Measurements from ENCODE around the gene SCAMP3.
"Not testable (repeated sequence)": the region's sequence is repeated elsewhere in the genome, so short reads cannot be mapped to it uniquely, and the experiment has no call there.

Gene SCAMP3

DNA sequence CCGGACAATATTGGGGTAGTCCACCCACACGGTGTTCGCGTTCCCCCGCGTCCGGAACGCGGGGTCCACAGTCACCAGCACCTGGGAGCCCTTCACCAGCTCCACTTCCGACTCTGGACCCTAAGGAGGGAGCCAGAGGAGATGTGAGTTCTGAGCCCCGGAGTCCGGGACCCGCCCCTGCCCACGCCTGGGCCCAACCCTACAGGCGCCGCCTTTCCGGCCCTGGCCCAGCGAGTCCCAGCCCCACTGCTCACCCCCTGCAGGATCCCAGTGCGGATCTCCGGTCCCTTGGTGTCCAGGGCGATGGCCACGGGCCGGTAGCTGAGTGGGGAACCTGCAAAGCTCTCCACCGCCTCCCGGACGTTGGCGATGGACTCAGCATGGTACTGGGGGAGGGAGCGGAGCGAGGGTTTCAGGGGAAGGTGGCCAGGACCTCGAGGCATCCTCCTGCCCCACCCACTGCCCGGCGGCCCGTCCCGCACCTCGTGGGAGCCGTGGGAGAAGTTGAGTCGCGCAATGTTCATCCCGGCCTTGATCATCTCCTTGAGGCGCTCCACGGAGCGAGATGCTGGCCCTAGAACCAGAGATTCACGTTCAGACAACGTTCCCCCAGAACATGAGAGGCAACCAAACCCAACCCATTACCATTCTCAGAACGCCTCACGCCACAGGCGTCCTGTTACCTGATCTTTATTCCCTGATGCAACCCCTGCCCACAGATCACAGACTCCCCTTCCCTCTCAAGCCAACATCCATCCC is 33.2 kb upstream of the SCAMP3 start:
- Mint-ChIP-seq H3K4me3 (no peak overlapping the region), H3K27me3 (peaks cover 82% of the 10 kb centered on the region), H3K4me1 (peaks cover 13% of the 10 kb centered on the region), H3K9me3 (no peaks in the 10 kb centered on the region), H3K27ac (no peak overlapping the region), H3K36me3 (no peaks in the 10 kb centered on the region)
- DNase-seq, result no peak
- CTCF ChIA-PET, result no interaction called here

DNA sequence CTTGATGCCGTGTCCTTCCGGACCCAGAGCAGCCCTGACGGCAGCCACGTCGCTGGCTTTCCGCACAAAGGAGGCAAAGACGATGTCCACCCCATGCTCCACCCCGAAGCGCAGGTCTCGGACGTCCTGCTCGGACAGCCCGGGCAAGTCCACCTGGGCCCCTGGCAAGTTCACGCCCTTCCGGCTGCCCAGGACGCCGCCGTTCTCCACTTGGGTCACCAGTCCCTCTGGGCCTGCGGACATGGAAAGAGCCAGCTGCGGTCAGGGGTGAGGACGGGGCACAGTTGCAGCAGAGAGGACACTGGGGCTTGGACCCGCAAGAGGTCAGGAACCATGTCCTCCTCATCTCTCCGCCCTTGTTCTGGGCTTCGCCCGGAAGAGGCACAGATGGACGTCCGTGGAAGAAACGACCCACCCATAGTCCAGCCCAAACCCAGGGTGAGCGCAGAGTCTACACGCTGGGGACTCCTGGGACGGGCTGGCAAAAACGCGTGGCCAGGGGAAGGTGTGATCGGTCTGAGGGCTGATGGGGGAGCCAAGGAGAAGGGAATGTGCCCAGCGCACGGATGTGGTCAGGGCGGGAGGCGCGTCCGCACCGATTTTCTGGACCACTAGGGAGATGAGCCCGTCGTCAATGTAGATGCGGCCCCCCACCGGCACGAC is 32.5 kb upstream of the SCAMP3 start:
- Mint-ChIP-seq H3K27me3 (peaks cover 87% of the 10 kb centered on the region), H3K36me3 (no peaks in the 10 kb centered on the region), H3K27ac (no peak overlapping the region), H3K4me3 (no peak overlapping the region), H3K9me3 (no peaks in the 10 kb centered on the region), H3K4me1 (peaks cover 13% of the 10 kb centered on the region)
- DNase-seq, result no peak
- CTCF ChIA-PET, result no interaction called here

DNA sequence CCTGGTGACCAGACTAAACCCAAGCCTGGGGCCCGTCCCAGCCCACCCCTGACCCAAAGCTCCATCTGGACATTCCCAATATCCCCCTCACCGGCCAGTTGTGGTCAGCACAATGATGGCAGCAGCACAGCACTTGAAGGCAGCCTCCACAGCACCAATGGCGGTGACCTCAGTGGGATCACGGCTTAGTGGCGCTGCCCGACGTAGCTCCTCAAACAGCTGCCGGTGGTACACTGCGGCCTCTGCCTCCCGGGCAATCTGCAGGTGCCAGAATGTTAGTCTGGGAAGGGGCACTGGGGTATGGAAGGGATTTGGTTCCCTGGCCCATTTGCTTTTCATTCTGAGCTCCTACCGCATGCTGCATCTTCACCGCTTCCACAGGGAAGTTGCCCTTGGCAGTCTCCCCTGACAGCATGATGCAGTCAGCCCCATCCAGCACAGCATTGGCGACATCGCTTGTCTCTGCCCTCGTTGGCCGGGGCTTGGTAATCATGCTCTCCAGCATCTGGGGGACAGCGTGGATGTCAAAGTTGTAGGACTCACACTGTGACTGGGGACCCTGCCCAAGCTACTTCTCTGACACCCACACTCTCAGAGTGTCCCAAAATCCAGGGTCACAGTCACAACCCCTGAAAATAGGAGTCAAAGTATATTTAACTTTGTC is 31.1 kb upstream of the SCAMP3 start:
- Mint-ChIP-seq H3K27me3 (peaks cover 83% of the 10 kb centered on the region), H3K36me3 (no peaks in the 10 kb centered on the region), H3K9me3 (no peaks in the 10 kb centered on the region), H3K27ac (no peak overlapping the region), H3K4me1 (peaks cover 13% of the 10 kb centered on the region), H3K4me3 (no peak overlapping the region)
- no peak for DNase-seq
- CTCF ChIA-PET, result interaction anchor here (1.0 to 1.1 kb wide), 2 partner anchors 11 to 15 kb away, joined by 3 read pairs; partner anchors contain the start of gene FDPS

DNA sequence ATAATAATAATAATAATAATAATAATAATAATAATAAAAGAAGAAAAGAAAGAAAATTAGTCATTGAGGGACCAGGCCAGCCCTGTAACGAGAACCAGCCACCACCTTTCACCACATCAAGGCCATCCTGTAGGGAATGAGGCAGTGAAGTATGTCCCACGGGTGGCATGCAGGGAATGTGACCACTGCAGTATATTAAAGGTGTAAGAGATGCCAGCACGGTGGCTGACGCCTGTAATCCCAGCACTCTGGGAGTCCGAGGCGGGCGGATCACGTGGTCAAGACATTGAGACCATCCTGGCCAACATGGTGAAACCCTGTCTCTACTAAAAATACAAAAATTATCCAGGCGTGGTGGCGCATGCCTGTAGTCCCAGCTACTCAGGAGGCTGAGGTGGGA is 28.8 kb upstream of the SCAMP3 start:
- H3K9me3 Mint-ChIP-seq, H3K4me3 Mint-ChIP-seq, DNase-seq, H3K27ac Mint-ChIP-seq, CTCF ChIA-PET, H3K36me3 Mint-ChIP-seq: not testable (repeated sequence)
- Mint-ChIP-seq H3K4me1 (peaks cover 10% of the 10 kb centered on the region), H3K27me3 (peaks cover 61% of the 10 kb centered on the region)

DNA sequence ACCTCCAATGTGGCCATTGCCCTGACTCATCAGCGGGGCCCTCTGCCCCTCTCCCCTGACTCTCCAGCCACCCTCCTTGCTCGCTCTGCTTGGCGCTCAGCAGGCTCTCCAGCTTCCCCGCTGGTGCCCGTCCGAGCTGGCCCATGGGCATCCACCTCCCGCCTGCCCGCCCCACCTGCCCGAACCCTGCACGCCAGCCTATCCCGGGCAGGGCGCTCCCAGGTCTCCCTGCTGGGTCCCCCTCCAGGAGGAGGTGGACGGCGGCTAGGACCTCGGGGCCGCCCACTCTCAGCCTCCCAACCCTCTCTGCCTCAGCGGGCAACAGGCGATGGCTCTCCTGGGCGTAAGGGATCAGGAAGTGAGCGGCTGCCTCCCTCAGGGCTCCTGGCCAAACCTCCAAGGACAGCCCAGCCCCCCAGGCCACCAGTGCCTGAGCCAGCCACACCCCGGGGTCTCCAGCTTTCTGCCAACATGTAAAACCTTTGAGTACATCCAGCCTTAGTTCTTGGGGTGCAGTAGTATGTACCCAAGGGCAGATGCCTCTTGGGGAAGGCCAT is 25.9 kb upstream of the SCAMP3 start:
- H3K27me3 Mint-ChIP-seq, result peaks cover 32% of the 10 kb centered on the region
- H3K36me3 Mint-ChIP-seq, result no peaks in the 10 kb centered on the region
- H3K4me1 Mint-ChIP-seq, result no peaks in the 10 kb centered on the region
- no peak overlapping the region for H3K4me3 Mint-ChIP-seq
- no peak overlapping the region for H3K27ac Mint-ChIP-seq
- CTCF ChIA-PET, result no interaction called here
- DNase-seq, result no peak
- H3K9me3 Mint-ChIP-seq, result no peaks in the 10 kb centered on the region

DNA sequence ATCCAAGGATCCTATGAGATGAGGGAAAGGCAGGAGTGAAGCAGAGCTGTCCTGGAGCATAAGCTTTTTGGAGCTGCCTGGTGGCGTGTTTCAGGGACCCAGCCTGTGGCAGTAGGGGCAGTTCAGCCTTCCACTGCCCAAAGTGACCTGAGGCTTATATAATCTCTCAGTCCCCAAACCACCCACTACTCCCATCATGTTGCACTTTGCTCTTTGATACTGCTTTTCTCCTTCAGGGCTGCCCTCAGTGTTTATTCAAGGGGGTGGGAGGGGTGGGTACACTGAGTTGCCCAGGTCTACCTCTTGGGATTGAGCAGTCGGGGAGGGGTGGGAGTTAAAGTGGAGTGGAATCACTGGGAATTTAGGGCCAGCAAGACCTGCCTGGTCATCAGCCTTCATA is 24.4 kb upstream of the SCAMP3 start:
- Mint-ChIP-seq H3K4me1 (no peaks in the 10 kb centered on the region), H3K27ac (no peak overlapping the region), H3K36me3 (no peaks in the 10 kb centered on the region), H3K9me3 (no peaks in the 10 kb centered on the region), H3K4me3 (no peak overlapping the region), H3K27me3 (peaks cover 17% of the 10 kb centered on the region)
- CTCF ChIA-PET, result interaction anchor here (0.6 kb wide), 1 partner anchor 336 kb away, joined by 3 read pairs; no protein-coding TSS in a partner anchor
- DNase-seq, result no peak

DNA sequence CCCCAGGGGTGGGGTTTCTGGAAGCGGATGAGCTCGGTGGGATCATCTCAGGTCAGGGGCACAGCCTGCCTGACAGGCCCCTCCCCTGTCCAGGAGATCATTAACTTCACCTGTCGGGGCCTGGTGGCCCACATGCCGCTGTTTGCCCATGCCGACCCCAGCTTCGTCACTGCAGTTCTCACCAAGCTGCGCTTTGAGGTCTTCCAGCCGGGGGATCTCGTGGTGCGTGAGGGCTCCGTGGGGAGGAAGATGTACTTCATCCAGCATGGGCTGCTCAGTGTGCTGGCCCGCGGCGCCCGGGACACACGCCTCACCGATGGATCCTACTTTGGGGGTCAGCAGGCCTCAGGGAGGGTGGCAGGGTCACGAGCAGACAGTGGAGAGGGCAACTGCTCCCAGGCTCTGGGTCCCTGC is 23.5 kb upstream of the SCAMP3 start:
- H3K27me3 Mint-ChIP-seq, result peaks cover 12% of the 10 kb centered on the region
- no peak overlapping the region for H3K4me3 Mint-ChIP-seq
- CTCF ChIA-PET, result no interaction called here
- H3K9me3 Mint-ChIP-seq, result no peaks in the 10 kb centered on the region
- H3K27ac Mint-ChIP-seq, result no peak overlapping the region
- no peaks in the 10 kb centered on the region for H3K36me3 Mint-ChIP-seq
- DNase-seq, result no peak
- H3K4me1 Mint-ChIP-seq, result no peaks in the 10 kb centered on the region

DNA sequence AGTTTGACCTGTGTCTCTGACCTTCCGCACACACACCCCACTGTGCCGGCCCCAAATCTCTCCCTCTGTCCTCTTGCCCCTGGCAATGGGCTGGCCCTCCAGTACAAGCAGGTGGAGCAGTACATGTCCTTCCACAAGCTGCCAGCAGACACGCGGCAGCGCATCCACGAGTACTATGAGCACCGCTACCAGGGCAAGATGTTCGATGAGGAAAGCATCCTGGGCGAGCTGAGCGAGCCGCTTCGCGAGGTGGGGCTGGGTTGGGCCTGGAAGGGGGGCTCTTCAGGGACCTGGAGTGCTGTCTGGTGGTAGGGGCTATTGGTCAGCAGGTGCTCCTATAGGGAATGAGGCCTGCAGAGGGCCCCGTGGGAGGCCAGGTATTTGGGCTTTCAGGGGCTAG is 22.9 kb upstream of the SCAMP3 start:
- no peaks in the 10 kb centered on the region for H3K36me3 Mint-ChIP-seq
- H3K27ac Mint-ChIP-seq, result no peak overlapping the region
- H3K27me3 Mint-ChIP-seq, result peaks cover 6% of the 10 kb centered on the region
- no peaks in the 10 kb centered on the region for H3K4me1 Mint-ChIP-seq
- no peaks in the 10 kb centered on the region for H3K9me3 Mint-ChIP-seq
- no peak overlapping the region for H3K4me3 Mint-ChIP-seq
- DNase-seq, result no peak
- CTCF ChIA-PET, result no interaction called here

DNA sequence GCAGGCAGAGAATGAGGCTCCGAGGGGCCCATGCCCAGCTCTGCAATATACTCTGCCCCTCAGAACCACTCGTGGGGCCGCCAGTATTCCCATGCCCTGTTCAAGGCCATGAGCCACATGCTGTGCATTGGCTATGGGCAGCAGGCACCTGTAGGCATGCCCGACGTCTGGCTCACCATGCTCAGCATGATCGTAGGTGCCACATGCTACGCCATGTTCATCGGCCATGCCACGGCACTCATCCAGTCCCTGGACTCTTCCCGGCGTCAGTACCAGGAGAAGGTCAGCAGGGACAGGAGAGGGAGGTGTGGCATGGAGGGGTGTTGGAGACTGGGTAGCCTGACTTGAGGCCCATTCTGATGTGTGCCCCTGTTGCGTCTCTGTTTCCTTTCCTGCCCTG is 22.3 kb upstream of the SCAMP3 start:
- Mint-ChIP-seq H3K4me3 (no peak overlapping the region), H3K4me1 (peaks cover 1% of the 10 kb centered on the region), H3K27ac (no peak overlapping the region), H3K36me3 (no peaks in the 10 kb centered on the region), H3K27me3 (peaks cover 4% of the 10 kb centered on the region), H3K9me3 (no peaks in the 10 kb centered on the region)
- CTCF ChIA-PET, result no interaction called here
- no peak for DNase-seq

DNA sequence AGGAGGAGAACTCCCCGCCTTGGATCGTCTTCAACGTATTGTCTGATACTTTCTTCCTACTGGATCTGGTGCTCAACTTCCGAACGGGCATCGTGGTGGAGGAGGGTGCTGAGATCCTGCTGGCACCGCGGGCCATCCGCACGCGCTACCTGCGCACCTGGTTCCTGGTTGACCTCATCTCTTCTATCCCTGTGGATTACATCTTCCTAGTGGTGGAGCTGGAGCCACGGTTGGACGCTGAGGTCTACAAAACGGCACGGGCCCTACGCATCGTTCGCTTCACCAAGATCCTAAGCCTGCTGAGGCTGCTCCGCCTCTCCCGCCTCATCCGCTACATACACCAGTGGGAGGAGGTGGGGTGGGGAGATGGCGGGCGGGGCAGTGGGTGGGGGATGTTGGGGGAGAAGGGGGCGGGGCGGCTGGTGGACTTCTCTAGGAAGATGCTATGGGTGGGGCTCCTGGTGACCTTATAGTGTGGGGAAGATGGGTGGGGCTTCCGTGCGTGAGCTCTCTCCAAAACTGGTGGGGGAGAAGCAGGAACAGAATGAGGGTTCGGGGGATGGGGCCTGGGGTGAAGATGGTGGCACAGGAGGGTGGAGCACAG is 20.4 kb upstream of the SCAMP3 start:
- CTCF ChIA-PET, result interaction anchor here (1.3 to 4.9 kb wide), 2 partner anchors 10 to 31 kb away, joined by 3 to 26 read pairs; no protein-coding TSS in a partner anchor
- Mint-ChIP-seq H3K4me3 (no peak overlapping the region), H3K27me3 (peaks cover 20% of the 10 kb centered on the region)

DNA sequence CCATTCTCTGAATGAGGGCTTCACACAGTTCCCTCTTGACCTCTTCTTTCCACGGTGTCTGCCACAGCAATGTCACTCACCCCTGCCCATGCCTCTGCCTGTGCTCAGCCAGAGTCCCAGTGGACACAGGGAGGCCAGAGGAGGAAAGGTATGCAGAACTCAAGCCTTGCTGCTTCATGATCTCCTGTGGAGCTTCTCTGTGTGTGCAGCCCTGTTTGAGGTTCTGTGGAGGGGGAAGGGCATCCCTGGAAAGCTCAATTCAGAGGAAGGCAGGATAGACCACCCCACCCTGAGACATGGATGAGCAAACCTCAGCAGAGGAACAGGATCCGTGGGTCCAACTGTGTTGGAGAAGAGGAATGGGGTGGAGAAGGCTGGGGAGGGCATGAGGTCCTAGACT is 17.1 kb upstream of the SCAMP3 start:
- DNase-seq, result no peak
- peaks cover 26% of the 10 kb centered on the region for H3K27me3 Mint-ChIP-seq
- H3K27ac Mint-ChIP-seq, result no peak overlapping the region
- no peaks in the 10 kb centered on the region for H3K36me3 Mint-ChIP-seq
- H3K9me3 Mint-ChIP-seq, result no peaks in the 10 kb centered on the region
- CTCF ChIA-PET, result interaction anchor here (1.3 to 4.9 kb wide), 2 partner anchors 28 to 43 kb away, joined by 3 to 26 read pairs; no protein-coding TSS in a partner anchor
- H3K4me1 Mint-ChIP-seq, result peaks cover 27% of the 10 kb centered on the region
- no peak overlapping the region for H3K4me3 Mint-ChIP-seq

More for the DNA sequence above, 20.4 kb upstream of the SCAMP3 start:
- H3K9me3 Mint-ChIP-seq, result no peaks in the 10 kb centered on the region
- H3K36me3 Mint-ChIP-seq, result no peaks in the 10 kb centered on the region
- no peak for DNase-seq
- H3K27ac Mint-ChIP-seq, result no peak overlapping the region
- peaks cover 10% of the 10 kb centered on the region for H3K4me1 Mint-ChIP-seq

DNA sequence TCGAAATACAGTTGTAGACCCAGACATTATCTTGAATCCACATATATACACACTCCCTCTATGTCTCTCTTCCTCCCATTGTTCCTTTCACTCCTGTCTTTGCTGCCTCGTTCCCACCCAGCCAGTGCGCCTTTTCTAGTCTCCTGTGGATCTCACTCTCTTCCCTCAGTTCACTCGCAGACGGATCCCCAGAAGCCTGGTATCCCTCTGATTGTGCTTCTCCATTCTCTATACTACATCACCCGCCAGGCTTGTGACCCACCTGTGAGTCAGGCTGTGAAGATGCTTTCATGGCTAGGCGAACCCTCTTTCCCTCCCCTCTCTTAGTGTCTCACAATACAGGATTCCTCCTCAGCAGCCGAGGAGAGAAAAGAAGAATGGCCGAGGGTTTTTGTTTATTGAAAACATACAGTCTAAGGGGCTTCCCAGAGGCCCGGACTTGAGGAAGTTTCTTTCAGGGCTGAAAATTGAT is 16.6 kb upstream of the SCAMP3 start:
- H3K4me3 Mint-ChIP-seq, result peak overlapping the region; percentile 68
- peaks cover 26% of the 10 kb centered on the region for H3K27me3 Mint-ChIP-seq
- H3K9me3 Mint-ChIP-seq, result no peaks in the 10 kb centered on the region
- H3K36me3 Mint-ChIP-seq, result no peaks in the 10 kb centered on the region
- peaks cover 30% of the 10 kb centered on the region for H3K4me1 Mint-ChIP-seq
- H3K27ac Mint-ChIP-seq, result no peak overlapping the region
- no peak for DNase-seq
- CTCF ChIA-PET, result interaction anchor here (0.6 to 4.9 kb wide), 5 partner anchors 12 to 45 kb away, joined by 3 to 26 read pairs (median 3); no protein-coding TSS in a partner anchor

DNA sequence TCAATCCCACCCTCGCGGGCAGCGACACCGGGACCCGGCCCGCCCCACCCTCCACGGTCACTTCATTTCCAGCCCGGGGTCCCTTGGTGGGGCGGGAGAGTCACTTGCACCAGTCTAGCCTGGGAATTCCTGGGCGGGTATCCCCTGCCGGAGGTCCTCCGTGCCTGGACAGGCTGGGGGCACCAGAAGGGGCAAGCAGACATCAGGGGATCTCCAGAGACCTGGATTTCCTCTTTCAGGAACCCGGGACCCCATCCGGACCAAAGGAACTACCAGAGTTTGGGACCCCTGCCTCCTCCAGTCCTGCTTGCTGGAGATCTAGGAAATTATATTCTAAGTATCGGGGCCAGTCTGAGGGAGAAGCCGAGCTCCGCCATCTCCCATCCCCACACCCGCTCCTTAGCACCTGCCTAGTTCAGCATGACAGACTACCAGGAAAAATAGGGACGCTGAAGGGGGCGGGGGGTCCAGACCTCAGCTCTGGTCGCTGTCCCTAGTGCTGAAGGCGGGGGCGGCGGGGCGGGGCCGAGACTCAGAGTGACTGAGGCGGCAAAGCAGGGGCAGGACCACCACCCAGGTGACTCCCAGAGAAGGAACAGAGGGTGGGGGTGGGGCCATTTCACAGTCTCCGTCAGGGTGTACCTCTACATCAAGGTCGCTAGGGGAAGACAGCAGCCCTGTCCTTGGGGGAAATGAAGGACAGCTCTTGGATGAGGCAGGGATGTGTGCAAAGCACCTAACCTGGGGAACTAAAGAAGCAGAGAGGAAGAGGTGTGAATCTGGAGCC is 15.9 kb upstream of the SCAMP3 start:
- H3K36me3 Mint-ChIP-seq, result peaks cover 1% of the 10 kb centered on the region
- DNase-seq, result peak; percentile 86
- H3K4me3 Mint-ChIP-seq, result peak overlapping the region; percentile 68
- peaks cover 35% of the 10 kb centered on the region for H3K4me1 Mint-ChIP-seq
- peaks cover 26% of the 10 kb centered on the region for H3K27me3 Mint-ChIP-seq
- no peaks in the 10 kb centered on the region for H3K9me3 Mint-ChIP-seq
- H3K27ac Mint-ChIP-seq, result no peak overlapping the region
- CTCF ChIA-PET, result interaction anchor here (0.6 to 4.9 kb wide), 4 partner anchors 11 to 46 kb away, joined by 3 to 26 read pairs (median 3); no protein-coding TSS in a partner anchor
